ENCODE measurements around the gene PTPRN2.

The PTPRN2 gene

DNA sequence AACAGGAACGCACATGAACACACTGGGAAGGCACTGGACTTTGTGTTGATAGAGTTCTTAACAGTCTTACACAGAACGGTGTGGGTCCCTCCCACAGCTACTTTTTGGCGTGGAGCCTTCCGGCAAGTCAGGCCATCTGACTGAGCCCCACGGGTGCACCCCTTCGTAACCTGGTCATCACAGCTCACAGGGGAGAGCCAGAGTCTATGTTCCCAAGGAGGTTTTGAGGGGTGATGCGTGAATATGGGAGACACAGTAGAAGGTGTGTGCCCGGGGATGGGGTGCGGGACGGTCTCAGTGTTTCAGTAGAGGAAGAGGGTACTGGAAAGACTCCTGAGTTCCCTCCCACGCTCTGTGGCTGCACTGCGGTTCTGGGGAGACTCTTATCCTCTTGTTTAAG is 959.2 kb downstream of the PTPRN2 start:
- ATAC-seq (replicated peaks), result no peak
- H3K27ac Mint-ChIP-seq, result no peak overlapping the region
- H3K4me1 Mint-ChIP-seq (ENCODE audit: low read depth in 2 of 2), result peaks cover 3 to 4% of the 10 kb centered on the region in 2 donors
- peaks cover 3% of the 10 kb centered on the region for H3K36me3 Mint-ChIP-seq (ENCODE audit: insufficient read depth)
- peaks cover 38 to 46% of the 10 kb centered on the region in 2 donors for H3K27me3 Mint-ChIP-seq
- no peak for DNase-seq
- no peaks in the 10 kb centered on the region for H3K9me3 Mint-ChIP-seq
- H3K4me3 Mint-ChIP-seq, result no peak overlapping the region

- peaks cover 3% of the 10 kb centered on the region for H3K36me3 Mint-ChIP-seq (ENCODE audit: insufficient read depth)
- DNase-seq (no peak), ATAC-seq (replicated peaks) (no peak)
- H3K27me3 Mint-ChIP-seq, result peaks cover 33 to 42% of the 10 kb centered on the region in 2 donors
- no peaks in the 10 kb centered on the region for H3K9me3 Mint-ChIP-seq
- H3K4me3 Mint-ChIP-seq, result no peak overlapping the region
- no peak overlapping the region for H3K27ac Mint-ChIP-seq
- peaks cover 3 to 4% of the 10 kb centered on the region in 2 donors for H3K4me1 Mint-ChIP-seq (ENCODE audit: low read depth in 2 of 2)
Measured at GRCh38 chr7:157627646-157628045, 960.0 kb downstream of the PTPRN2 start.

DNA sequence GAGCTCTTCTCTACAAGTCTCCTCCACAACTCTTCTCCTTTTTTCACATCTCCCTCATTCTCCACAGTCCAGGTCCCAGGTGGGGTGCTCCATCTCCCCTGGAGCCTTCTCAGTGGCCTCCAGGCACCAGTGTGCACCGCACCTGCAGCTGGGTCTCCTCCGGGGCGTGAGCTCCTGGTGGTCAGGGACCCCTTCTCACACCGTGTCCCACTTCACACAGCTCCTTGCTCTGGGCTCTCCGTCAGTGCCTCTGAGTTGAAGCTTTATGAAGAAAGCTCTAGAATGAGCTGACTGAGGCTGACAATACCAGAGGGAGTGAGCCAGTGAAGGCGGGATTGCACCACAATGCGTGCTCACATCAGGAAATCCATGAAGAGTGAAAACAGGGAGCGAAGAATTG is 960.6 kb downstream of the PTPRN2 start:
- Mint-ChIP-seq H3K27ac (peak overlapping the region in 1 of 2 donors; percentile 0), H3K36me3 (ENCODE audit: insufficient read depth) (peaks cover 3% of the 10 kb centered on the region), H3K4me3 (no peak overlapping the region), H3K4me1 (ENCODE audit: low read depth in 2 of 2) (peaks cover 3 to 4% of the 10 kb centered on the region in 2 donors), H3K27me3 (peaks cover 33 to 45% of the 10 kb centered on the region in 2 donors), H3K9me3 (no peaks in the 10 kb centered on the region)
- ATAC-seq (replicated peaks) (no peak), DNase-seq (no peak)

- peak; percentile 57 for ATAC-seq (replicated peaks)
- Mint-ChIP-seq H3K36me3 (ENCODE audit: insufficient read depth) (peaks cover 3% of the 10 kb centered on the region), H3K9me3 (no peaks in the 10 kb centered on the region), H3K27ac (peak overlapping the region; percentile 0 to 6), H3K4me3 (peak overlapping the region in 1 of 2 donors; percentile 60), H3K27me3 (peaks cover 33 to 51% of the 10 kb centered on the region in 2 donors), H3K4me1 (ENCODE audit: low read depth in 2 of 2) (peaks cover 3 to 4% of the 10 kb centered on the region in 2 donors)
- no peak for DNase-seq
Measured at GRCh38 chr7:157625973-157626742, 961.5 kb downstream of the PTPRN2 start.

DNA sequence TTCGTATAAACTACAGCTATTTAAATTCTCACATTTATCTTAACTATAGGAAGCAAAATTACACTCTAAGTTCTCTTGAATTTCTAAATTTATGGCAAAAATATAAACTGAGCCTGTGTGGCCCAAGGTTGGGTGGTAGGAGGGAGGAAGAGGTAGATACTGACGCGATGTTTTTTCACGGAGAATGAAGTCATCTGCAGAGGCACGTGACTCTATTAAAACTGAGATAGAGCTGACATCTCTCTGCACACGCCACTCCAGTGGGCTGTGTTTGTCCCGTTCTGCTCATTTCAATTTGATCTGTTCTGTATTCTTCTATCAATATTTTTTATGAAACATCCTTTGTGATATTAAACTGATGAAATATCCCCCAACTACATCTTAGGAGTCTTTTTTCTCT is 964.1 kb downstream of the PTPRN2 start:
- DNase-seq (no peak), ATAC-seq (replicated peaks) (no peak)
- Mint-ChIP-seq H3K4me1 (ENCODE audit: low read depth in 2 of 2) (peaks cover 3 to 4% of the 10 kb centered on the region in 2 donors), H3K27me3 (peaks cover 22 to 49% of the 10 kb centered on the region in 2 donors), H3K9me3 (no peaks in the 10 kb centered on the region), H3K4me3 (no peak overlapping the region), H3K36me3 (ENCODE audit: insufficient read depth) (no peaks in the 10 kb centered on the region), H3K27ac (no peak overlapping the region)

- Mint-ChIP-seq H3K9me3 (no peaks in the 10 kb centered on the region), H3K4me1 (ENCODE audit: low read depth in 2 of 2) (peaks cover 3 to 4% of the 10 kb centered on the region in 2 donors), H3K36me3 (ENCODE audit: insufficient read depth) (no peaks in the 10 kb centered on the region), H3K27me3 (peaks cover 13 to 40% of the 10 kb centered on the region in 2 donors), H3K4me3 (no peak overlapping the region), H3K27ac (no peak overlapping the region)
- no peak for ATAC-seq (replicated peaks)
- DNase-seq, result no peak
Measured at GRCh38 chr7:157622408-157623205, 965.0 kb downstream of the PTPRN2 start.

GRCh38 chr7:157622000-157622399 is 965.6 kb downstream of the PTPRN2 start:
- Mint-ChIP-seq H3K4me1 (ENCODE audit: low read depth in 2 of 2) (peaks cover 2 to 4% of the 10 kb centered on the region in 2 donors), H3K27ac (no peak overlapping the region), H3K9me3 (no peaks in the 10 kb centered on the region), H3K4me3 (no peak overlapping the region), H3K27me3 (peaks cover 6 to 39% of the 10 kb centered on the region in 2 donors), H3K36me3 (ENCODE audit: insufficient read depth) (no peaks in the 10 kb centered on the region)
- ATAC-seq (replicated peaks) (no peak), DNase-seq (no peak)

DNA sequence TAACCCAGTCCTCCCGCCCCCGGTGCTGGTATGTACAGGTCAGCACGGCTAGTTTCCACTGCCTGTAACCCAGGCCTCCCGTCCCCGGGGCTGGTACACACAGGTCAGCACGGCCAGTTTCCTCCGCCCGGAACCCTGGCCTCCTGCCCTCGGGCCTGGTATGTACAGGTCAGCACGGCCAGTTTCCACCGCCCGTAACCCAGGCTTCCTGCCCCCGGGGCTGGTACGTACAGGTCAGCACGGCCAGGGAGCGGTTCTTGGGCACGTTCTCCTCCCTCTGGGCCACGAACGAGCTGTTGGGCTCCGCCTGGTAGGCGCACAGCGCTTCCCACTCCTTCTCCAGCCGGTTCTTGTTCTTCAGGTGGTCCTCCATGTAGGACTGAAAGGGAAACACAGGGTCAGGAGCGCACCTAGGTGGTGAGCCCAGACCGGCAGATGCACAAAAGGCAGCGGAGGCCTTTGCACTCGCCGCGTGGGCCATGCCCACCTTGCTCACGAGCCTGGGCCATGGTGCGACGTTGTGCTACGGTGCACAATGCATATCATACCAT is 966.4 kb downstream of the PTPRN2 start:
- no peak overlapping the region for H3K27ac Mint-ChIP-seq
- peaks cover 0 to 3% of the 10 kb centered on the region in 2 donors for H3K4me1 Mint-ChIP-seq (ENCODE audit: low read depth in 2 of 2)
- no peaks in the 10 kb centered on the region for H3K9me3 Mint-ChIP-seq
- DNase-seq (no peak), ATAC-seq (replicated peaks) (no peak)
- H3K4me3 Mint-ChIP-seq, result no peak overlapping the region
- H3K27me3 Mint-ChIP-seq, result peaks cover 5 to 39% of the 10 kb centered on the region in 2 donors
- H3K36me3 Mint-ChIP-seq (ENCODE audit: insufficient read depth), result no peaks in the 10 kb centered on the region

DNA sequence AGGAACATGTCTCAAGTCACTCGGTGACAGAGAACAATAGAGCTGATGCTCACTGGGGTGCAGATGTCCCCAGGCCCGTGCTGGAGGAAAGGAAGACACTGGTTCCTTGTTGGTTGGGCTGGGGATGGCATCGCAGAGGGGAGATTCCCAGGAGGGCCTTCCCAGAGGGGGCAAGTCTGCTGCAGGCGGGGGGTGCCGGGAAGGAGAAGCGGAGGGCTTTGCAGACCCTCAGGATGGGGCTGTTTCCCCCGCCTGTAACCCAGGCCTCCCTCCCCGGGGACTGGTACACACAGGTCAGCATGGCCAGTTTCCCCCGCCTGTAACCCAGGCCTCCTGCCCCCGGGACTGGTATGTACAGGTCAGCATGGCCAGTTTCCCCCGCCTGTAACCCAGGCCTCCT is 967.0 kb downstream of the PTPRN2 start:
- H3K27me3 Mint-ChIP-seq, result peaks cover 5 to 39% of the 10 kb centered on the region in 2 donors
- H3K27ac Mint-ChIP-seq, result no peak overlapping the region
- H3K4me3 Mint-ChIP-seq, result no peak overlapping the region
- H3K36me3 Mint-ChIP-seq (ENCODE audit: insufficient read depth), result no peaks in the 10 kb centered on the region
- ATAC-seq (replicated peaks) (no peak), DNase-seq (no peak)
- no peaks in the 10 kb centered on the region for H3K9me3 Mint-ChIP-seq
- H3K4me1 Mint-ChIP-seq (ENCODE audit: low read depth in 2 of 2), result no peaks in the 10 kb centered on the region

GRCh38 chr7:157619753-157620525 is 967.7 kb downstream of the PTPRN2 start:
- no peaks in the 10 kb centered on the region for H3K36me3 Mint-ChIP-seq (ENCODE audit: insufficient read depth)
- peaks cover 5 to 39% of the 10 kb centered on the region in 2 donors for H3K27me3 Mint-ChIP-seq

DNA sequence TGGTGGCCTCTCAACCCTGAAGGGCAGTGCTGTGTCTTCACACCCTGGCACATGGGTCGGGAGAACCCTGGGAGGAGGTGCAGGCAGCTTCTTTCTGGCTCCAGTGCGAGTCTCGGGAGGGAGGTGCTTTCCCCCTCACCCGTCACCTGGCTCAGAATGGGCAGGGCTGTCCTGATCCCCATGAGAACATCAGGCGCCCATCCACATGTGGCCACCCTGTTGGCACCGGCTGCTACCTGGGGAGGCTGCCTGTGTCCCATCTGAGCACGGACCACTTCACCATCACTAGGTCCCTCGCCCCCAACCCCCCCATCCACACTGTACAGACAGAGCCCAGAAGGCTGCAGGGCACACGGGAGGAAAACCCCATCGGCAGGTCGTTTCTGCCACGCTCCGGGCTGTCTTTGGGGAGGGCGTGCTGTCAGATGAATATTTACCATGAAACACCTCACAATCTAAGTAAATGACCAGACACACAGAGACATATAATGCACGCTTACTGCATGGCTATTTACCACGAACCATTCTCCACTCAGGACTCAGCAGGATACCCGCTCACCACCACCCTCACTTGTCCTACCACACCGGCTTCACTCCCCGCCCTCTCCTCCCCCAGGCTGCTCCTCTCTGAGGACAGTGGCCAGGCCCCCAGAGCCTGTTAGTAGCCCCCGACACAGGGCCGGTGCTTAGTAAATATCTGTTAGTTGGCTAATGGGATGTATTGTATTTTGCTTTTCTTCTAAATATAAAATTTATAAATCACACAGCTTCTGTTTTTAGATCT is 968.6 kb downstream of the PTPRN2 start:
- Mint-ChIP-seq H3K27me3 (peaks cover 4 to 38% of the 10 kb centered on the region in 2 donors), H3K27ac (no peak overlapping the region), H3K4me3 (no peak overlapping the region), H3K4me1 (ENCODE audit: low read depth in 2 of 2) (no peaks in the 10 kb centered on the region), H3K9me3 (no peaks in the 10 kb centered on the region), H3K36me3 (ENCODE audit: insufficient read depth) (no peaks in the 10 kb centered on the region)
- ATAC-seq (replicated peaks) (no peak), DNase-seq (no peak)

More at GRCh38 chr7:157619753-157620525, 967.7 kb downstream of the PTPRN2 start:
- no peaks in the 10 kb centered on the region for H3K4me1 Mint-ChIP-seq (ENCODE audit: low read depth in 2 of 2)
- no peak overlapping the region for H3K27ac Mint-ChIP-seq
- H3K9me3 Mint-ChIP-seq, result no peaks in the 10 kb centered on the region
- no peak overlapping the region for H3K4me3 Mint-ChIP-seq
- ATAC-seq (replicated peaks), result no peak
- no peak for DNase-seq

GRCh38 chr7:157618091-157618726 is 969.4 kb downstream of the PTPRN2 start:
- DNase-seq (no peak), ATAC-seq (replicated peaks) (no peak)
- Mint-ChIP-seq H3K27ac (no peak overlapping the region), H3K4me1 (ENCODE audit: low read depth in 2 of 2) (peaks cover 0 to 2% of the 10 kb centered on the region in 2 donors), H3K9me3 (no peaks in the 10 kb centered on the region), H3K27me3 (peaks cover 0 to 30% of the 10 kb centered on the region in 2 donors), H3K36me3 (ENCODE audit: insufficient read depth) (no peaks in the 10 kb centered on the region), H3K4me3 (no peak overlapping the region)

Measured in effector memory CD8-positive, alpha-beta T cell (primary cell).